ENCODE measurements around the gene SND1.
A peak's percentile ranks its signal among the peaks of the same experiment; 100 is the strongest.
"Not testable (repeated sequence)": the region's sequence is repeated elsewhere in the genome, so short reads cannot be mapped to it uniquely, and the experiment has no call there.

SND1 gene

DNA sequence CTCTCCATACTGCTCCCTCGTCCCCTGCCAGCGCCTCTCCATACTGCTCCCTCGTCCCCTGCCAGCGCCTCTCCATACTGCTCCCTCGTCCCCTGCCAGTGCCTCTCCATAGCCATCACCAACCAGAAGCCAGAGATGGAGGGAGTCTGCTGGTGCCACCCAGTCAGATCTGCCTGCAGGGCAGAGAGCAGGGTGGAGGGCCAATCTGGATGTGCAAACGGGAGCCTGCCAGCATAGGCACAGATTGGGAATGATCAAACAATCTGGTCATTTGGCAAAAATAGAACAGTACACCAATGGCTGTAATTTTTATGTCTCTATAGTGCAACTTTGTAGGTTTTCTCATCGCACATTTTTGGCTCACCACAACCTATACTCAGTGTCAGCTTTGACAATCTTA, 456.1 kb downstream of the SND1 start:
- FAIRE-seq (no peak), DNase-seq (ENCODE audit: low spot score) (no peak)

DNA sequence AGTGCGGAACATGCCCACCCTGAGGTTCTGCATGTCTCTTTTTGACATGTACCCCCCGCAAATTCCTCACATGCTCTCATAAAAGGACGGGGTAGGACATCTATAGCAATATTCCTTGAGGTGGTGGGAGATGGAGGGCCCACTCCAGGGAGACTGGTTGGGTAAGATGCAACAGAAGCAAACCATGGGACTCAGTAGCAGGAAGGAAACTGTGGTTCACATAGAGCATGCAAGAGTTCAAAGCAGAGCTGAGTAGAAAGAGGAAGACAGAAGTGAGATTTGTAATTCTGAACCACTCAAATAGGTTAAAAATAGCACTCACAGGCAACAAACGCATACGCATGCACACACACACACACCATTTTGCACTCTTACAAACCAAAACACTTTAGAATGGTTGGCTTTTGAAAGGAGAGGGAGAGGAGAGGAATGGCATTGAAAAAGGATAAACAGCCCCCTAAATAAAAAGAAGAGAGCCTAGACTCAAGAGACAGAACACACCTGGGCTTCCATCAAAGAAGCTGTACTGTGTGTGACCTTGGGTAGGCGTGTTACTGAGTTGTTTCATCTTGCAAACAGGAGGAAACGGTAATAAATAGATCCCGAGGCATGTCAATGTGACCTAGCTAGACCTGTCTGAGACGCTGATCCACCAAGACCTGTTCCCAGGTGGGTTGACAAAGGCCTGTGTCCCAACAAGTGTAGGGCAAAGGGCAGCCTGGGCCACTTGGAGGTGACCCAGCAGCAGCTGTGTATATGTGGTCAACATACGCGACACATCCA, 456.8 kb downstream of the SND1 start:
- DNase-seq (ENCODE audit: low spot score): no peak
- FAIRE-seq: no peak

DNA sequence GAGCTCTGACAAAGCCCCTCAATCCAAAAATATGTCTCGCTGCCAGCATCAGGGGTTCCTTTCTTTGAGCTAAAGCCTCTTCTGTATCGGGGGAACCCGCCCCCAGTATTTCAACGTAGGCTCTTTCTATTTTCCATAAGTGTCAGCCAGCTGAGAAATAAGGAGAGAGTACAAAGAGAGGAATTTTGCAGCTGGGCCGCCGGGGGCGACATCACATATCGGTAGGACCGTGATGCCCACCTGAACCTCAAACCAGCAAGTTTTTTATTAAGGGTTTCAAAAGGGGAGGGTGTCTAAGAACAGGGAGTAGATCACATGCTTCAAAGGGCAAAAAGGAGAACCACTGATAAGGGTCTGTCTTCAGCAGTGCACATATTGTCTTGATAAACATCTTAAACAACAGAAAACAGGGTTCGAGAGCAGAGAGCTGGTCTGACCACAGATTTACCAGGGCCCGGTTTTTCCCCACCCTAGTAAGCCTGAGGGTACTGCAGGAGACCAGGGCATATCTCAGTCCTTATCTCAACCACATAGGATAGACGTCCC, 457.5 kb downstream of the SND1 start:
- DNase-seq (ENCODE audit: low spot score); FAIRE-seq: not testable (repeated sequence)

DNA sequence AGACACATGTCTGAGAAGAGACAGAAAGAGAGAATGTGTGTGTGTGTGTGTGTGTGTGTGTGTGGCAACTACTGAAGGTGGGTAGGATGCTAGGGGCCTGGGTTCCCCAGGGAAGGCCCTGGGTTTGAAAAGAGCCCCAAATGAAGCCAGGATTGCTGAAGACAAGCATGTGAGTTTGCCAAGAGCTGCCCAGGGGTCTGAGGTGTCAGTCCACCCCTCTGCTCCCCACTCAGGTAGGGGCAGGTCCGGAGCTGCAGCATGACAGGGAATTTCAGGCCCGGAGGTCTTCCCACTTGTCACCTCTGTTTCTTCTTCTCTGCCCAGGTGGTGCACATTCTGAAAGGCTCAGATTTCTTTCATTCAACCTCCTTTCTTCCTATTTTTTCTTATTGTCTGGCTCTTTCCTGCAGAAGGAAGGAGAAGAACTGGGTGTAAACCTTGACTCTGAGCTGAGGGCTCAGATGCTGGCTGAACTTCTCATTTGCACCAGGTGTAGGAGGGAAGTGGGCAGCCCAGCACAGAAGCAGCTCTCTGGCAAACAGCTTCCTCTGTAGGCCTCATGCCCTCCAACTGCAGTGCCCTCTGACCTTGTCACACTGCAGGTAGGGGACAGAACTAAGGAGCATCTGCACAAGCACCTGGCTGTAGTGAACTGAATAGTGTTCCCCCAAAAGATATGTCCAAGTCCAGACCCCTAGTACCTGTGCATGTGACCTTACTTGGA, 458.8 kb downstream of the SND1 start:
- FAIRE-seq: no peak

DNA sequence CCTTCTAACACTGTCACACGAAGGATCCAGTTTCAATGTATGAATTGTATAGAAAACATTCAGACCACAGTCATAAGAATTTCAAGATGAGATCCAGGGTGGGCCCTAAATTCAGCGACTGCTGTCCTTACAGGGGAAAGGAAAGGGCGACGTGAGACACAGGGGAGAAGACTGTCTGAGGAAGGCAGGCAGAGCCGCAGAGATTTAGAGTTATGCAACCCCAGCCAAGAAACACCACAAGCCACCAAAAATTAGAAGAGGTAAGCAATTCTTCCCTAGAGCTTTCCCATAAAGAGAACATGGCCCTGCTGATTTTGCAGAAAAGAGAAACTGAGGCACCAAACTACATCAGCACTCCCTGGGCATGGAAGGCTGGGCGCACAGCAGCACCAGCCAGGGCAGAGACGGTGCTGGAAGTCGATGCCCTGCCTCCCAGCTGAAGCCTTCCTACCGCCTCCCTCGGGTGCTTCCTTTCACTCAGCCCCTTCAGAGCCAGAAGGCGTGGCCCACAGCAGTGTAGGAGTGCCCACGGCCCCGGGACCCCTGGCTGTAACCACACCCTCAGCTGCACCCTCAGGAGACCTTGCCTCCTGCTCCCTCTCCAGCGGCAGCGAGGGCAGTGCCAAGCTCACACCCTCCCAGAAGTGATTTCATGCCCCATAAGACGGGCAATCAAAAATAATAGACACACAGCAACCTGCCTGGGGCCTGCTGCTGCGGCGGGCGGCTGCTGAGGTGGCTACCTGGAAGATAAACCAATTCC, 460.2 kb downstream of the SND1 start:
- FAIRE-seq (no peak), DNase-seq (ENCODE audit: low spot score) (no peak)

More for the DNA sequence above, 458.8 kb downstream of the SND1 start:
- no peak for DNase-seq (ENCODE audit: low spot score)

DNA sequence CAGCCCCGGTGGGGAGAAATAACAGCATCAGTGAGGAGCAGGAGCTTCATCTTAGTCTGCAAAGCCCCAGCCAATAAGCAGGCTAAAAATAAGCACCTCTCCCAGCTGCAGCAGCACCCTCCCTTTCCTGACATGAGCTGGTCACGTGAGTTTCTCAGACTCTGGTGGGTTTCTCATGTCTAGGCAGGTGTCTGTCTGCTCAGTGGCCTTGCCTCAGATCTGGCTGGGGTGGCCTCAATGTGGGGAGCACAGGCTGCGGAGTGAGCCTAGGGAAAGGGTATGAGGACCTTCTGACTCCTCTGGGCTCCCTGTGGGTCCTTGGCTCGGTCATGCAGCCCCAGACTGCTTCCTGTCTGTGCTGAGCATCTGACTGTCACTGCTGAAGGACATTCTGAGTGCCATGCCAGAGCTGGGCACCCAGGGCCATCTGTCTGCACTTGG, 460.8 kb downstream of the SND1 start:
- FAIRE-seq (no peak), DNase-seq (ENCODE audit: low spot score) (no peak)

DNA sequence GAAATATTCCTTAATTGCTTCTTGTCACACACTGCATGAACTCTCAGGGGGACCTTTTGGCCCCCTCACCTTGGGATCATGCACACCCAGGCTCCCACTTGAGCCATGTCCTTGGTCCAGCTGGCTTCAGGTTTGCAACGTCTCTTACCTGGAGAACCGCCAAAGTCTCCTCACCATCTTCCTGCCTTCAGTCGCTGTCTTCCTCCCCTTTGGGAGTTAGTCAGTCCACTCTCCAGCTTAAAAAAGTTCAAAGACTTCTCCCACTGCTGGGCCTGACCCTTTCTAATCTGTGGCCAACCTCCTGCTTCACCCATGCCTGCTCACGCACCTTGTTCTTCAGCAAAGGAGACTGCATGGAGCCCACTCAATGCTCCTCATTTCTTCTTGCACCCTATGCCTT, 461.8 kb downstream of the SND1 start:
- FAIRE-seq (no peak), DNase-seq (ENCODE audit: low spot score) (no peak)

DNA sequence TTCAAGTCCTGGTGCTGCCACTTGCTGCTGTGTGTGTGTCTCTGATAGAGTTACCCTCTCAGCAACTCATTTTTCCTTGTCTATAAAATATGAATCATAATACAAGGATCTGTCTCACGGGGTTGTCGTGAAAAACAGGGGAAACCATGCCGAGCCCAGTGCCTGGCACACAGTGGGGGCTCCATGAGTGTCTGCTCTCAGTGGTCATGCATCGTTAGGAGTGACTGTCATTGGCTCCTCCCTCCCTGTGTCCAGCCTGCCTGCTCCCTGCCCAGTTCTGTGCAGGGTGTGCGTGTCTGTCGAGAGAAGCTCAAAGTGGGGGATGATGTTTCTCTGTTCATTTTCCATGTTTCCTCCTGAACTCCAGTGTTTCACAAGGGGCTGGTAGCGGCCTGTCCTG, 462.8 kb downstream of the SND1 start:
- DNase-seq (ENCODE audit: low spot score) (no peak), FAIRE-seq (no peak)

DNA sequence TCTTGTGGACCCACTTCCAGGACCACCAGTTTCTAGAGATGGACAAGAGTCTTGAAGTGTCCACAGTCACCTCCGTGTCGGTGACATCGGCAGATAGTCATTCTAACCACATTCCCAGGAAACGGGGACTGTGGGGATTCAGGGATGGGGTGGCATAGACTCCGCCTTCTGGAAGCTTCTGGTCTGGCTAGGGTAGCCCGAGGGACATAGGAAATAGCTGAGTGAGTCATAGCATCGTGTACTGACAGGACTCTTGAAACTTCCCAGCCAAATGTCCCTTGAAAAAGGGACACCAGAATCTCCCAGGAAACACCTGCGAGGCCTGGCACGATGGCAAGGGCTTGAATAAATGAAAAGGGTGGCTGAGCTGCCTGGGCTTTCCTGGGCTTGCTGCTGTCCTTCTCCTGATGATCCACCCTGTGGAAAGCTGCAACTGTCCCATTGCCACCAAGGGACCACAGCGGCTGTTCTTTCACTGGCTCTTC, 463.4 kb downstream of the SND1 start:
- FAIRE-seq (no peak), DNase-seq (ENCODE audit: low spot score) (peak; percentile 68)

DNA sequence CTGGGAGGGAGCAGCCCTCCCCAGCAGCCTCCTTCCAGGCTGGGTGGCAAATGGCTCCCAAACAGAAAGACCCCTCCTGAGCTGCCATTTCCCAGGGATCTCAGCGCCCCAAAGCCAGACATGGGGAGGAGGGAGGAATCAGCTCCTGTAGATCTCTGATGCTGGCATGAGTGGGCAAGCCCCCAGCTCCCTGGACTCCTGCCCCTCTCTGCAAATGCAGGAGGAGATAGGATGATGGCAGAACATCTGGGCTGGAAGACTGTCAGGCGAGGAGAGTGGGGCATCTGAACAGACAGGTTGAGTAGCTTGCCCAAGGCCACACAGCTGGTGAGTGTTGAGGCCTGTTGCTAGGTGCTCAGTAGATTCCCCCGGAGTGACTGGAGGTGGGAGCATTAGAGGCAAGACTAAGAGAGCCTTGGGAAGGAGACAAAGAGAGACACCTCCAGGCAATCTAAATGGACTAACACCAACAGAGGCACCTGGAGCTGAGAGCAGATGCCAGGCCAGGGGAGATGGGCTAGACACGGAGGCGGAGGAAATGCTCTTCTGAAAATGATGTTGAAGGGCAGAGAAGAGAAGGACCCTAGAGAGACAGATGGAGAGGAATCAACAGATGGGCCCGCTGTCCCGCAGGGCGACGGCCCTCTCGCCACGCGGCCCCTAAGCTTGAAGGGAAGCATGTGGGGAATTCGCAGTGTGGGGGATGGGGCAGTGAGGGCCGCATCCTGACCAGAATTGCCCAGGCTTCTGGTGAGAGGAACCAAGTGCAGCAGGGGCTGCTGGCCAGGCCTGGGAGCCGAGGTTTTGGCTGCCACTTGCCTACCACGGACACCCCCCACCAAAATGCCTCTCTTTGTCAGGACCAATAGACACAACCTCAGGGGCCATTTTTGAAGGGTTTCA, 464.1 kb downstream of the SND1 start:
- FAIRE-seq (no peak), DNase-seq (ENCODE audit: low spot score) (no peak)

DNA sequence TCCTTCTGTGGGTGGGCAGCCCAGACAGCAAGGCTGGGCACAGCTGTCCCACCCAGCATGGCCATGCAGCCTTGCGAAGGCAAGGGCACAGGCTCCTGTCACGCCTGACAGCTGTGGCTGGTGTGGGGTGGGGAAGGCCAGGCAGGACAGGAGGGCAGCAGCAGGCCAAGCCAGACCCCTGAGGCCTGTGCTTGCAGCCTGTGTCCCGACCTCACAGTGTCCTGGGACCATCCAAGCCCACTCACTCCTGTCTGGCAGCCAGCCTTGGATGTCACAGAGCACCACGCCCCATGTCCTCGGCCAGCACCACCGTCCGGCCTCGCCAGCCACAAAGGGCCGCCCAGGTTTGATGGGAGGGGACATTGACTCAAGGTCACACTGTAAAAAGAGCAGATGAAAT, 464.7 kb downstream of the SND1 start:
- FAIRE-seq (no peak), DNase-seq (ENCODE audit: low spot score) (no peak)

DNA sequence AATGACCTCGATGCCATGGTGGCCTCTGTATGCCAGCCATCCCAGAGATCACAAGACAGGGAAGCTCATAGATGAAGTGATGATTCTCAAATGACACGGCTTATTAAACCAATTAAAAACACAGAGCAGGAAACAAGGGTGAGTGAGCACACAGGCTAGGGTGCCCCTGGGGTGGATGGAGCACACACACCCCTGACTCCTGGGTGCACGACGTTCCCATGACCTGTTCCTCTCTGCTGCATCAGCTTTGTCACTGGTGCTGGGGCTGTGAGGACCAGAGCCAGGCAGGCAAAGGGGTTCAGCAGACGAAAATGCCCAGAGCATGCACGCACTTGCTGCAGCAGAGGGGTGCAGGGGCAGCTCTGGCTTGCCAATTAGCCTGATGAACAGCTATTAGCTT, 465.7 kb downstream of the SND1 start:
- FAIRE-seq (no peak), DNase-seq (ENCODE audit: low spot score) (no peak)

DNA sequence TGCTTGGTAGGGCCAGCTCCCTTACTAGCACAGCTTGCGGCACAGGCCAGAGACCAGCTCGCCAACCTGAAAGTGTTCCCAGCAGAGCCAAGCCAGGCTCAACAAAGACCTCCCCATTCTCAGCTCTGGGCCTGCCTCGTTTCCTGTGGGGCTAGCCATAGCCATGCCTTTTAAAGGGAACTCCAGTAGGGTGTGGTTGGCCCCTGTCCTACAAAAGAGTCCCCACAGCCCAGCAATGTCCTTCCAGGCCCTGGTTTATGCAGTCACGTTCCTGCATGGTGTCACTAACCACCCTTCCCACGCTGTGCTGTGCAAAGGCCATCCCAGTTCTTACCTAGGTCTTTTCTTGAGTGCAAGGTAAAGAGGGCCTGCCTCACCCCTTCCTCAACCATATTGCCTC, 467.0 kb downstream of the SND1 start:
- FAIRE-seq: no peak
- DNase-seq (ENCODE audit: low spot score): no peak

DNA sequence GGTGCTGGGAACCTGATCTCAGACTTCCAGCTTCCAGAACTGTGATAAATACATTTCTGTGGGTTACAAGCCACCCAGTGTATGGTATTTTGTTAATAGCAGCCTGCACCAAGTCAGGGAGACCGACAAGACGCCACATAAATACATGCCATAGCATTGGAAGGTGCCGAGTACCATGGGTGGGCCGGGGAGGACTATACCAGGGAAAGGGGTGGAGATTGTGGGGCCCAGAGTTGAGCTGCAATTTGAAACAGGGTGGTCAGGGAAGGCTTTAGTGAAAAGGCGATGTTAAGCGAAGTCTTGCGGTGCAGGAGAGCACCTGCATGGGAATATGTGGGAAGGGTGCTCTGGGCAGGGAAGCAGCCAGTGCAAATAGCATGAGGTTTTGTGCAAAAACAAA, 468.1 kb downstream of the SND1 start:
- no peak for FAIRE-seq
- no peak for DNase-seq (ENCODE audit: low spot score)

DNA sequence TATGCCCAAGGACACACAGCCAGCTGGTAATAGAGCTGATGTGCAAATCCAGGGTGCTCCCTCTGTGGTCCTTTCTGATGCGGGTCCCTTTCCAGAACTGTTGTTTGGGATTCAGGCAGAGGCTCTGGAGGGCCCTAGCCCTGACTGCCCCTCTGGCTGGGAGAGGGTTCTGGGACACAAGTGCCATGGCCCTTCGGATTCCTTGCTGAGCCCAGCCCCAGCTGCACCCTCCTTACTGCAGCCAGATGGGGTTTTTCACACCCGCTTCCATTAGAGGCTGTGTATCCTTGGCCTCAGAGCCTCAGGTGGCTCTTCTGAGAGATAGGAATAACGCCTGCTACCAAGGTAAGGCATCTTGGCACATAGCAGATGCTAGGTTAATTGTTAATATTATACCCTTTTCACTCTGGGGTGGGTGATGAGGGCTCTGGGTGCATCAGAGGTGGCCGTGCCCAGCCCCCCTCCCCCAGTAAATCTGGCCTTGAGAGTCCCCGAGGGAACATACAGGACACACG, 469.0 kb downstream of the SND1 start:
- DNase-seq (ENCODE audit: low spot score) (no peak), FAIRE-seq (no peak)

DNA sequence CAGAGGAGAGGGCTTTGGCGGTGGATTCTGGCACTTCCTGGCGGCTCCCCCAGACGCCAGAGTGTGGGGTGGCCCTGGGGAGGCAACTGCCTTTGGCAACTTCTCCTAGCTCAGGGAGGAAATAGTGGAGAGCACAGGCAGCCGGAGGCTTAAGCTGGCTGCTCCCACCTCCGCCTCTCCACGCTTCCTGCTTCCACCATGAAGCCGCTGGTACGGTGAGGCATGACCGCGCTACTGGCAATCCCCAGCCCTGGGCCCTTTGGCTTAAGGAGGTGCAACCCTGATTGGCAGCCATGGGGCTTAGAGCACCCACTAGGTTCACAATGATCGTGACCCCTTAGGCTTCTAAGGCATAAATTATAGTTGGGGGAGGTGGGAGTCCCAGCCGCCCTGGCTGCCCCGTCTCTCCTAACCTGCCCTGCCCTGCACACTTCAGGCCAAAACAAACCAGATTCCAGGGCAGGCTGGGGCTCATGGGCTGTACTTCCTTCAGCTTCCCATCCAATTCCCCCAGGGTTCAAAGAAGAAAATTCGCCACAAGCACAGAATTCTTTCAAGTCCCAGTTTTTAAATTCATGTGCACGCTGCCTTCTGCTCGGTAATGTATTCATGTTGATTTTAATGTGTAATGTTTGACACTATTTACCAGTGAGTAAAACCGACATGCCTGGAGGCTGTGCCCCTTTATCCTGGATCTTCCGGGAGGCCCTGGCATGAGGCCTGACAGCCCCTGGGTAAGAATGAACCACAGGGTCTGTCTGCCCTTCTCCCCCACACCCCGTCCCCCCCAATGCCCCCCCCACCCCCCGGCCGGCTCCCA, 469.9 kb downstream of the SND1 start:
- DNase-seq (ENCODE audit: low spot score): no peak
- FAIRE-seq: no peak

DNA sequence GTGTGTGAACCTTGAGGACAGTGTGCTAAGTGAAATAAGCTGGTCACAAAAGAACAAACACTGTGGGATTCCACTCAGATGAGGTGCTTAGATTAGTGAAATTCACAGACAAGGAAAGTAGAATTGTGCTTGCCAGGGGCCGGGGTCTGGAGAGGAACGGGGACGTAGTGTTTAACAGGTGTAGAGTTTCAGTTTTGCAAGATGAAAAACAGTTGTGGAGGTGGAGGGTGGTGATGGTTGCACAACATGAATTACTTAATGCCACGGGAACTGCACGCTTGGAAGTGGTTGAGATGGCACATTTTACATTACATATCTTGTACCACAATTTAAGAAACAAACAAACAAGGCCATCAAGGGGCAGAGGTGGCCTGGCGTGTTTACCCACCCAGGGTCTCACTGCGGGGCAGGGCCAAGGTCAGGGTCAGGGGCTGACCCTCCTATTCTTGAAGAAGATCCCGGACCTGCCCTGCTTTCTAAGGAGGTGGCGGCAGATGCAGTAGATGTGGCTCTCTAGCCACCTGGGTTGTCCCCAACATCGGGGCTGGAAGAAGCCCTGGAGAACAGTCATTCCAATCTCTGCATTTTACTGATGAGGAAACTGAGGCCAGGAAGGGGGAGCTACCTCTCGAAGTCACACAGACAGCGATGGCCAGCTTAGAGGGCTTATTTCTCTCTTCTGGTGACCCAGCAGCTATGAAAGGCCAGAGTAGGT, 470.7 kb downstream of the SND1 start:
- DNase-seq (ENCODE audit: low spot score): no peak
- no peak for FAIRE-seq

DNA sequence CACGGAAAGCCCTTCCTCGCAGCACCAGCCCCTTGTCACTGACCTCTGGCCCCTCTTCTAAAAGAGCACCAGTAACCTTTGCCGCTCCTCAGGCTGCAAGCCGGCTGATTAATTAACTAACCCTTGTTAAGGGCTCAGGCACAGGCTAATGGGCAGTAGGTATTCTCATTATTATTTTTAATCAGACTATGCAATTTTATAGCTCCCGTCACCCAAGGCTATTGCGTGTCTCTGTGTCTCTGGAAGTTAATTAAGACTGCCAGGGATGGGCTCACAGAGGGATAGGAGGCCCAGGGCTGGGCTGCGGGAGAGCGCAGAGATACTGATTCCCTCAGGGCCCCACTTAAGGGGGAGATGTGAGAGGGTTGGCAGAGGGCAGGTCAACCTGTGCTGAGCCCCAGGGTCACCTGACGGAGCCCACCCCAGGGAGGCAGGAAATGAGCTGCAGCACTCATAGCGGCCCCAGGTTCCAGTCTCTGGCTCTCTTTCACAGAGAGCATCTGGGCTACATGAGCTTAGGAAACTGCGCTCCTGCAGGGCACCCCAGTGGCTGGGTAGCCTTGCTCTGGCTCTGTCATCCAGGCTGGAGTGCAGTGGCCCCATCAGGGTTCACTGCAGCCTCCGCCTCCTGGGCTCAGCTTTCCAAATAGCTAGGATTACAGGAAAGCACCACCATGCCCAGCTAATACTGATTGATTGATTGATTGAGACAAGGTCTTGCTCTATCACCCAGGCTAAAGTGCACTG, 471.5 kb downstream of the SND1 start:
- DNase-seq (ENCODE audit: low spot score): no peak
- no peak for FAIRE-seq
